ENCODE measurements around the gene EPHB1. TPM values are rescaled to one million over a fixed set of nuclear protein-coding genes. Genes with fewer than 3 reads are reported as not detected.

Gene EPHB1
- polyA plus RNA-seq, 1 of the 3 experiments (the other 2 are of a cell fraction) = 1.2 TPM

DNA sequence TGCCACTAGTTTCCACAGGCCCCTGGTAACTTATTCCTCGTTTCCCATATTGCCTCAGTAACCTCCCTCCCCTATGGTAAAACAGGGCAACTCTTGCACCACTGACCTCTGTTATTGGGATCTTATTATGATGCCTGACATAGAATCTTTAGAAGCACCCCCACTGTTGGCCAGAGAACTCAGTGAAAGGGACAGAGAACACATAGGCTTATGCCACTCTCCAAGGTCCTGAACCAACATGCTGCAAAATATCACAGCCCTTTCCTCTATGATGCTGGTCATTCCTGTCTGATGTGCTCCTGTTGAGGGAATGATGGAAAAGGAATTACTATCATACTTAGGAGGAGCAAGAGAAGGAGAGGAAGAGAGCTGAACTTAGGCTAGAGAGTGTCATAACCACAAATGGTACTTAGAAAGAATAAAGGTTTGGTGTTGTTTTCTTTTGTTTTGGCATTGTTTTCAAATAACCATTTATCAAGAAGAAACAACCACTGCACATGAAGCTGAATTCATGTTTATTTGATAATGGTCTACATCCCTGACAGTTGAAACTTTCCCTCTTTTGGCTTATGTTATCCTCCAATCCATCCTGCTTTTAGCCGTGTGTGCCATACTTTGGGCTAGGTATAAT is 330.2 kb downstream of the EPHB1 start:
- Histone ChIP-seq H3K9ac (no peak overlapping the region), H3F3A (replicated peaks; ENCODE audit: insufficient read depth) (no peaks in the 10 kb centered on the region), H3K4me1 (ENCODE audit: control insufficient read depth in 1 of 2, insufficient read depth in 2 of 2, low read depth in 1 of 2, low read length in 1 of 2) (no peaks in the 10 kb centered on the region; a peak in 1 of 4 replicates), H3K4me3 (ENCODE audit: low read depth in 2 of 2, low read length in 1 of 2) (no peak overlapping the region), H3K4me2 (no peak overlapping the region), H3K36me3 (replicated peaks in 1 of 2; ENCODE audit: control insufficient read depth in 1 of 2, insufficient read depth in 2 of 2, low read length in 1 of 2) (no peaks in the 10 kb centered on the region), H3K79me2 (ENCODE audit: insufficient read depth) (no peaks in the 10 kb centered on the region), H4K20me1 (ENCODE audit: insufficient read depth) (no peaks in the 10 kb centered on the region), H3K27ac (ENCODE audit: low read depth in 2 of 2, low read length in 1 of 2) (no peak overlapping the region), H2AFZ (ENCODE audit: low read depth) (no peak overlapping the region), H3K27me3 (ENCODE audit: insufficient read depth) (no peaks in the 10 kb centered on the region), H3K9me3 (no peaks in the 10 kb centered on the region), H3K9me2 (no peaks in the 10 kb centered on the region)
- WGBS (ENCODE audit: low lambda C conversion rate) = 73% methylated on average over 2 of the region's 2 CpGs
- POLR2A ChIA-PET = no interaction called here
- no peak for DNase-seq
- no peak for TF ChIP-seq MEF2A (IDR thresholded peaks at IDR 0.05; ENCODE audit: borderline replicate concordance, low read depth)
- TF ChIP-seq, protein P1, sequence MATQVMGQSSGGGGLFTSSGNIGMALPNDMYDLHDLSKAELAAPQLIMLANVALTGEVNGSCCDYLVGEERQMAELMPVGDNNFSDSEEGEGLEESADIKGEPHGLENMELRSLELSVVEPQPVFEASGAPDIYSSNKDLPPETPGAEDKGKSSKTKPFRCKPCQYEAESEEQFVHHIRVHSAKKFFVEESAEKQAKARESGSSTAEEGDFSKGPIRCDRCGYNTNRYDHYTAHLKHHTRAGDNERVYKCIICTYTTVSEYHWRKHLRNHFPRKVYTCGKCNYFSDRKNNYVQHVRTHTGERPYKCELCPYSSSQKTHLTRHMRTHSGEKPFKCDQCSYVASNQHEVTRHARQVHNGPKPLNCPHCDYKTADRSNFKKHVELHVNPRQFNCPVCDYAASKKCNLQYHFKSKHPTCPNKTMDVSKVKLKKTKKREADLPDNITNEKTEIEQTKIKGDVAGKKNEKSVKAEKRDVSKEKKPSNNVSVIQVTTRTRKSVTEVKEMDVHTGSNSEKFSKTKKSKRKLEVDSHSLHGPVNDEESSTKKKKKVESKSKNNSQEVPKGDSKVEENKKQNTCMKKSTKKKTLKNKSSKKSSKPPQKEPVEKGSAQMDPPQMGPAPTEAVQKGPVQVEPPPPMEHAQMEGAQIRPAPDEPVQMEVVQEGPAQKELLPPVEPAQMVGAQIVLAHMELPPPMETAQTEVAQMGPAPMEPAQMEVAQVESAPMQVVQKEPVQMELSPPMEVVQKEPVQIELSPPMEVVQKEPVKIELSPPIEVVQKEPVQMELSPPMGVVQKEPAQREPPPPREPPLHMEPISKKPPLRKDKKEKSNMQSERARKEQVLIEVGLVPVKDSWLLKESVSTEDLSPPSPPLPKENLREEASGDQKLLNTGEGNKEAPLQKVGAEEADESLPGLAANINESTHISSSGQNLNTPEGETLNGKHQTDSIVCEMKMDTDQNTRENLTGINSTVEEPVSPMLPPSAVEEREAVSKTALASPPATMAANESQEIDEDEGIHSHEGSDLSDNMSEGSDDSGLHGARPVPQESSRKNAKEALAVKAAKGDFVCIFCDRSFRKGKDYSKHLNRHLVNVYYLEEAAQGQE (IDR thresholded peaks at IDR 0.05; ENCODE audit: low read depth, low read length) = peak; percentile 95
- CTCF ChIA-PET = interaction anchor here (0.8 kb wide), 1 partner anchor 8 kb away, joined by 3 read pairs; no protein-coding TSS in a partner anchor

DNA sequence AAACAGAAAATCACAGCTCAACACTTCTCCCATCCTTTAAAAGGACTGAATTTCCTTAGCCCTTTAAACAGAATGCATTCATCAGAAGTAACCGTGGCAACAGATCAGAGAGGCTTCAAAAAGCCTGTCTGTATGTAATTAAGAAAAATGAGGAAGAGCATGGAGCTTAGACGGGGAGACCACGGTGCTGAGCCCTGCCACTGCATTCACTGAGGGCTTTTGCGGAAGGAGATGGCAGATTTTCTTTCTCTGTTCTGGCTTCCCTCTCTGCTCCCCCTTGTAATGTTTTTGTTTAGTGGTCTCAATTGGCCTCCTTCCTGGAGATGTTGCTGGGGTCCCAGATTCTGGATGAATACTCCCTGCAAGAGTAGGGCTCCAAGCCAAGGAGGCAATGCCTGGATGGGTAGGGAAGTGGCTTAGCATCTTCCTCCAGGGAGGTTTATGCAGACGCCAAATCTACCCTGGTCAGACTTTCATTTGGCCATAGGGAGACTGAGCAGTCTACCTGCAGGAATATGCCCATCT is 332.9 kb downstream of the EPHB1 start:
- no peak for DNase-seq
- Histone ChIP-seq H3K9me2 (no peaks in the 10 kb centered on the region), H3K27me3 (ENCODE audit: insufficient read depth) (no peaks in the 10 kb centered on the region), H3K4me1 (ENCODE audit: control insufficient read depth in 1 of 2, insufficient read depth in 2 of 2, low read depth in 1 of 2, low read length in 1 of 2) (peaks cover 0 to 10% of the 10 kb centered on the region in 2 experiments; a peak in 1 of 4 replicates), H3K9ac (no peak overlapping the region), H4K20me1 (ENCODE audit: insufficient read depth) (no peaks in the 10 kb centered on the region), H3K4me3 (ENCODE audit: low read depth in 2 of 2, low read length in 1 of 2) (no peak overlapping the region), H2AFZ (ENCODE audit: low read depth) (no peak overlapping the region), H3K27ac (ENCODE audit: low read depth in 2 of 2, low read length in 1 of 2) (no peak overlapping the region), H3K79me2 (ENCODE audit: insufficient read depth) (no peaks in the 10 kb centered on the region), H3K36me3 (replicated peaks in 1 of 2; ENCODE audit: control insufficient read depth in 1 of 2, insufficient read depth in 2 of 2, low read length in 1 of 2) (no peaks in the 10 kb centered on the region), H3K9me3 (no peaks in the 10 kb centered on the region), H3K4me2 (no peak overlapping the region), H3F3A (replicated peaks; ENCODE audit: insufficient read depth) (no peaks in the 10 kb centered on the region)
- no peak for TF ChIP-seq POLR2AphosphoS5 (IDR thresholded peaks at IDR 0.05; ENCODE audit: low read depth, low read length)
- TF ChIP-seq, protein P2, sequence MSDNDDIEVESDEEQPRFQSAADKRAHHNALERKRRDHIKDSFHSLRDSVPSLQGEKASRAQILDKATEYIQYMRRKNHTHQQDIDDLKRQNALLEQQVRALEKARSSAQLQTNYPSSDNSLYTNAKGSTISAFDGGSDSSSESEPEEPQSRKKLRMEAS (IDR thresholded peaks at IDR 0.05; ENCODE audit: low read depth) = no peak
- TF ChIP-seq TCF12 (IDR thresholded peaks at IDR 0.05) = no peak
- TF ChIP-seq FOSL2 (IDR thresholded peaks at IDR 0.05; ENCODE audit: borderline replicate concordance, low read depth) = no peak
- TF ChIP-seq RFX5 (IDR thresholded peaks at IDR 0.05; ENCODE audit: low read length) = no peak
- no peak for TF ChIP-seq JUND (IDR thresholded peaks at IDR 0.05)
- TF ChIP-seq, protein P3, sequence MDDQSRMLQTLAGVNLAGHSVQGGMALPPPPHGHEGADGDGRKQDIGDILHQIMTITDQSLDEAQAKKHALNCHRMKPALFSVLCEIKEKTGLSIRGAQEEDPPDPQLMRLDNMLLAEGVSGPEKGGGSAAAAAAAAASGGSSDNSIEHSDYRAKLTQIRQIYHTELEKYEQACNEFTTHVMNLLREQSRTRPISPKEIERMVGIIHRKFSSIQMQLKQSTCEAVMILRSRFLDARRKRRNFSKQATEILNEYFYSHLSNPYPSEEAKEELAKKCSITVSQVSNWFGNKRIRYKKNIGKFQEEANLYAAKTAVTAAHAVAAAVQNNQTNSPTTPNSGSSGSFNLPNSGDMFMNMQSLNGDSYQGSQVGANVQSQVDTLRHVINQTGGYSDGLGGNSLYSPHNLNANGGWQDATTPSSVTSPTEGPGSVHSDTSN (IDR thresholded peaks at IDR 0.05) = no peak
- no peak for TF ChIP-seq NFIC (IDR thresholded peaks at IDR 0.05; ENCODE audit: borderline replicate concordance)
- no peak for TF ChIP-seq TAF1 (IDR thresholded peaks at IDR 0.05; ENCODE audit: borderline replicate concordance, low read depth, low read length)
- TF ChIP-seq, protein P4, sequence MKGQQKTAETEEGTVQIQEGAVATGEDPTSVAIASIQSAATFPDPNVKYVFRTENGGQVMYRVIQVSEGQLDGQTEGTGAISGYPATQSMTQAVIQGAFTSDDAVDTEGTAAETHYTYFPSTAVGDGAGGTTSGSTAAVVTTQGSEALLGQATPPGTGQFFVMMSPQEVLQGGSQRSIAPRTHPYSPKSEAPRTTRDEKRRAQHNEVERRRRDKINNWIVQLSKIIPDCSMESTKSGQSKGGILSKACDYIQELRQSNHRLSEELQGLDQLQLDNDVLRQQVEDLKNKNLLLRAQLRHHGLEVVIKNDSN (IDR thresholded peaks at IDR 0.05; ENCODE audit: borderline replicate concordance, low read depth) = no peak
- no peak for TF ChIP-seq SMC3 (IDR thresholded peaks at IDR 0.05; ENCODE audit: low read depth, low read length)
- TF ChIP-seq, protein P1 (IDR thresholded peaks at IDR 0.05; ENCODE audit: low read depth, low read length) = no peak
- TF ChIP-seq ELF1 (IDR thresholded peaks at IDR 0.05) = no peak
- WGBS (ENCODE audit: low lambda C conversion rate) = 55% methylated on average over 5 of the region's 5 CpGs
- ChIA-PET POLR2A (no interaction called here), CTCF (interaction anchor here (0.8 kb wide), 1 partner anchor 11 kb away, joined by 3 read pairs; no protein-coding TSS in a partner anchor)
